ENCODE measurements around the gene CRMP1.

The CRMP1 gene

GRCh38 chr4:5797866-5798265, 95.0 kb downstream of the CRMP1 start:
- no peaks in the 10 kb centered on the region for H3K27me3 ChIP-seq (ENCODE audit: insufficient read depth, low read length, poor library complexity)
- H3K4me2 ChIP-seq (ENCODE audit: insufficient read depth, low read length): no peak overlapping the region
- ATAC-seq (ENCODE audit: insufficient read depth, low read depth) (no peak), DNase-seq (no peak)
- H3K4me1 ChIP-seq (ENCODE audit: insufficient read depth, low read length): no peaks in the 10 kb centered on the region
- H4K20me1 ChIP-seq (ENCODE audit: insufficient read depth, low read length): peaks cover 3% of the 10 kb centered on the region
- H2AFZ ChIP-seq (ENCODE audit: low read depth, low read length): no peak overlapping the region
- H3K27ac ChIP-seq (ENCODE audit: low read length): no peak overlapping the region
- no peak overlapping the region for H3K9ac ChIP-seq (ENCODE audit: low read depth, low read length)
- no peaks in the 10 kb centered on the region for H3K36me3 ChIP-seq (ENCODE audit: insufficient read depth, low read length)
- TF ChIP-seq CTCF (IDR thresholded peaks at IDR 0.05; ENCODE audit: borderline replicate concordance, extremely low read depth, low read length, poor library complexity, severe bottlenecking) (no peak), EZH2 (IDR thresholded peaks at IDR 0.05; ENCODE audit: borderline replicate concordance, low read depth, low read length, severe bottlenecking) (no peak)
- H3K79me2 ChIP-seq (ENCODE audit: insufficient read depth, low read length): no peaks in the 10 kb centered on the region
- no peak overlapping the region for H3K4me3 ChIP-seq (ENCODE audit: low read depth in 1 of 2, low read length in 2 of 2)
- no peaks in the 10 kb centered on the region for H3K9me3 ChIP-seq (ENCODE audit: insufficient read depth, low read length, severe bottlenecking)

- no peaks in the 10 kb centered on the region for H3K36me3 ChIP-seq (ENCODE audit: insufficient read depth, low read length)
- no peaks in the 10 kb centered on the region for H3K4me1 ChIP-seq (ENCODE audit: insufficient read depth, low read length)
- peaks cover 3% of the 10 kb centered on the region; the same call in 1 of the 2 replicates for H4K20me1 ChIP-seq (ENCODE audit: insufficient read depth, low read length)
- H2AFZ ChIP-seq (ENCODE audit: low read depth, low read length): no peak overlapping the region
- ATAC-seq (ENCODE audit: insufficient read depth, low read depth) (no peak), DNase-seq (no peak)
- H3K4me3 ChIP-seq (ENCODE audit: low read depth in 1 of 2, low read length in 2 of 2): no peak overlapping the region
- H3K27ac ChIP-seq (ENCODE audit: low read length): no peak overlapping the region
- TF ChIP-seq CTCF (IDR thresholded peaks at IDR 0.05; ENCODE audit: borderline replicate concordance, extremely low read depth, low read length, poor library complexity, severe bottlenecking) (no peak), EZH2 (IDR thresholded peaks at IDR 0.05; ENCODE audit: borderline replicate concordance, low read depth, low read length, severe bottlenecking) (no peak)
- no peaks in the 10 kb centered on the region for H3K9me3 ChIP-seq (ENCODE audit: insufficient read depth, low read length, severe bottlenecking)
- H3K4me2 ChIP-seq (ENCODE audit: insufficient read depth, low read length): no peak overlapping the region
- no peaks in the 10 kb centered on the region for H3K79me2 ChIP-seq (ENCODE audit: insufficient read depth, low read length)
- no peaks in the 10 kb centered on the region for H3K27me3 ChIP-seq (ENCODE audit: insufficient read depth, low read length, poor library complexity)
- H3K9ac ChIP-seq (ENCODE audit: low read depth, low read length): no peak overlapping the region
Observed at GRCh38 chr4:5796976-5797375, 95.9 kb downstream of the CRMP1 start.

- H3K27me3 ChIP-seq (ENCODE audit: insufficient read depth, low read length, poor library complexity): no peaks in the 10 kb centered on the region
- no peaks in the 10 kb centered on the region for H3K4me1 ChIP-seq (ENCODE audit: insufficient read depth, low read length)
- no peak overlapping the region for H3K4me2 ChIP-seq (ENCODE audit: insufficient read depth, low read length)
- H3K79me2 ChIP-seq (ENCODE audit: insufficient read depth, low read length): no peaks in the 10 kb centered on the region
- no peak overlapping the region for H3K4me3 ChIP-seq (ENCODE audit: low read depth in 1 of 2, low read length in 2 of 2)
- no peak for TF ChIP-seq EZH2 (IDR thresholded peaks at IDR 0.05; ENCODE audit: borderline replicate concordance, low read depth, low read length, severe bottlenecking)
- no peak for TF ChIP-seq CTCF (IDR thresholded peaks at IDR 0.05; ENCODE audit: borderline replicate concordance, extremely low read depth, low read length, poor library complexity, severe bottlenecking)
- no peak overlapping the region for H2AFZ ChIP-seq (ENCODE audit: low read depth, low read length)
- H3K9ac ChIP-seq (ENCODE audit: low read depth, low read length): no peak overlapping the region
- no peak for ATAC-seq (ENCODE audit: insufficient read depth, low read depth)
- no peaks in the 10 kb centered on the region for H3K36me3 ChIP-seq (ENCODE audit: insufficient read depth, low read length)
- no peak overlapping the region for H3K27ac ChIP-seq (ENCODE audit: low read length)
- H3K9me3 ChIP-seq (ENCODE audit: insufficient read depth, low read length, severe bottlenecking): no peaks in the 10 kb centered on the region
- no peak for DNase-seq
- no peaks in the 10 kb centered on the region for H4K20me1 ChIP-seq (ENCODE audit: insufficient read depth, low read length)
Observed at GRCh38 chr4:5795580-5795979, 97.3 kb downstream of the CRMP1 start.

- Histone ChIP-seq H4K20me1 (ENCODE audit: insufficient read depth, low read length) (no peaks in the 10 kb centered on the region), H3K36me3 (ENCODE audit: insufficient read depth, low read length) (no peaks in the 10 kb centered on the region), H3K9ac (ENCODE audit: low read depth, low read length) (no peak overlapping the region)
Observed at GRCh38 chr4:5793514-5793913, 99.4 kb downstream of the CRMP1 start.

More at GRCh38 chr4:5793514-5793913, 99.4 kb downstream of the CRMP1 start:
- no peaks in the 10 kb centered on the region for H3K9me3 ChIP-seq (ENCODE audit: insufficient read depth, low read length, severe bottlenecking)
- no peak for TF ChIP-seq EZH2 (IDR thresholded peaks at IDR 0.05; ENCODE audit: borderline replicate concordance, low read depth, low read length, severe bottlenecking)
- no peak for TF ChIP-seq CTCF (IDR thresholded peaks at IDR 0.05; ENCODE audit: borderline replicate concordance, extremely low read depth, low read length, poor library complexity, severe bottlenecking)
- ATAC-seq (ENCODE audit: insufficient read depth, low read depth) (no peak), DNase-seq (no peak)
- no peak overlapping the region for H3K27ac ChIP-seq (ENCODE audit: low read length)
- H3K4me3 ChIP-seq (ENCODE audit: low read depth in 1 of 2, low read length in 2 of 2): no peak overlapping the region
- H3K4me1 ChIP-seq (ENCODE audit: insufficient read depth, low read length): no peaks in the 10 kb centered on the region
- no peaks in the 10 kb centered on the region for H3K27me3 ChIP-seq (ENCODE audit: insufficient read depth, low read length, poor library complexity)
- H3K4me2 ChIP-seq (ENCODE audit: insufficient read depth, low read length): no peak overlapping the region
- no peak overlapping the region for H2AFZ ChIP-seq (ENCODE audit: low read depth, low read length)
- no peaks in the 10 kb centered on the region for H3K79me2 ChIP-seq (ENCODE audit: insufficient read depth, low read length)
